ENCODE results near the gene CSH2.

Gene CSH2

GRCh38 chr17:63834431-63835166 is 38.9 kb downstream of the CSH2 start:
- DNase-seq: peak in 37 of 56 donors; percentile 13 to 75 (median 41)

- no peak for DNase-seq
Measured at GRCh38 chr17:63833741-63834373, 39.6 kb downstream of the CSH2 start.

- no peak for DNase-seq
Measured at GRCh38 chr17:63833026-63833740, 40.3 kb downstream of the CSH2 start.

DNA sequence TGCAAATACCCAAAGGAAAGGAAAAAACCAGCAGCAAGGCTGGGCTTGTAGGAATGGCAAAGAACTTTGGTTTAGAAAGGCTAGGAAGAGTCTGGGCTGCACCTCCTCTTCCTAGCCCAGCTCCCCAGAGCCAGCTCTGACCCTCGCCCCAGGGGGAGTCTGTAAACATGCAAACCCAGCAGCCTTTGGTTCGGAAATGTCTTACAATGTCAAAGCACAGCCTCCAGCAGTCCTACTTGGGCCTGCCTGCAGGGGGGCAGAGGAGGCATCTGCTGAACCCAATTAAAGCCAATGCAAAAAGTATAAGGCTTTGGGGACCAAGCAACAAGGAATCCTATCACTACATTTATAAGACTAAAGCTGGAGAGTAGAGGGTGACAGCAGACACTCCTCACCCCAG is 41.0 kb downstream of the CSH2 start:
- DNase-seq: no peak

DNA sequence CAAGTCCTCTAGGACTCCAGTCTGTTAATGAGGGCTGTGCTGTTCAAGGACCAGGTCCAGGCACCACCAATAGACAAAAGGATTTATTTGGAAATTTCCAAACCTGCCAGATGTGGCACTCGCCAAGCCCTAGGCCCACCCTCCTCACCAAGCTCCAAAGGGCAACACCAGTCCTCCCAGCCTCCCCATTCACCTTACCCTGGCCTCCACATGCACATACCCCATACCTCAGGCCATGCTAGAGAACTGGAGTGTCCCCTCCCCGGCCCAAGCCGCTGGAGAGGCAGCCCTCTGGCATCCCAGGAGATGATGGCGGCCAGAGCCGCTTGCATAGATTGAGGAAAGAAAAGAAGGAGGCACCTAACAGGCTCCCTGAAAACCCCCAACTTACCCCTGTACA is 41.5 kb downstream of the CSH2 start:
- DNase-seq: no peak

DNA sequence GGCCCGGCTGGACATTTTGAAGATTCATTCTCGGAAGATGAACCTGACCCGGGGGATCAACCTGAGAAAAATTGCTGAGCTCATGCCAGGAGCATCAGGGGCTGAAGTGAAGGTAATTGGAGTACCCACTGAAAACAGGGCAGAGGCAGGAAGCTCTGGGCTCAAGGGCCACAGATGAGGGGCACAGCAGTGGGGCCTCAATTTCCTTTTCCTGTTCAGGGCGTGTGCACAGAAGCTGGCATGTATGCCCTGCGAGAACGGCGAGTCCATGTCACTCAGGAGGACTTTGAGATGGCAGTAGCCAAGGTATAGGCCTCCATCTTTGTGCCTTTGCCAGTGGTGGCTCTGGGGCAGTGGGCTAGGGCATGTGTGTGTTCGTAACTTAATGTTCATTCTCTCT is 42.0 kb downstream of the CSH2 start:
- DNase-seq: no peak

DNA sequence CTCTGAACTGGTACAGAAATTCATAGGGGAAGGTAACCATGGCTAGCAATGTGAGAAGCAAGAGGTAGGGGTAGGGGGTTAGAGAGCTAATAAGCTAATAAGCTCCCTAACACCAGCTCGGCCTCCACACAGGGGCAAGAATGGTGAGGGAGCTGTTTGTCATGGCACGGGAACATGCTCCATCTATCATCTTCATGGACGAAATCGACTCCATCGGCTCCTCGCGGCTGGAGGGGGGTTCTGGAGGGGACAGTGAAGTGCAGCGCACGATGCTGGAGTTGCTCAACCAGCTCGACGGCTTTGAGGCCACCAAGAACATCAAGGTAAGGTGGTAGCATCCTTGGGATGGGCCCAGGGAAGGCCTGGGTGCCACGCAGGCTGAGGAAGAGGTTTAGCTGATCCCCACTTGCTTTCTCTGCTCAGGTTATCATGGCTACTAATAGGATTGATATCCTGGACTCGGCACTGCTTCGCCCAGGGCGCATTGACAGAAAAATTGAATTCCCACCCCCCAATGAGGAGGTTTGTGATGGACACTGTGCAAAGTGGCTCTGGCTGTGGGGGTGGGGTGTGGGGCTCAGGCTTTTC is 42.5 kb downstream of the CSH2 start:
- no peak for DNase-seq

DNA sequence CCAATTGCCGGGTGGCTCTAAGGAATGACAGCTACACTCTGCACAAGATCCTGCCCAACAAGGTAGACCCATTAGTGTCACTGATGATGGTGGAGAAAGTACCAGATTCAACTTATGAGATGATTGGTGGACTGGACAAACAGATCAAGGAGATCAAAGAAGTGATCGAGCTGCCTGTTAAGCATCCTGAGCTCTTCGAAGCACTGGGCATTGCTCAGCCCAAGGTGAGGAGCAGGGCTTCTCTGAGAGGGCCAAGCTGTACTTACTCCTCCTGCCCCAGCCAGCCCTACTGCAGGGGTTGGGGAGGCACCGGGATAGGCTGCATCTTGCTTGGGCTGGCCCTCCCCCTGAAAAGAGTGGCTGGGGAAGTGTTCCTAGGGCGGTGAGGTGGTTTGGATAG is 43.2 kb downstream of the CSH2 start:
- no peak for DNase-seq

GRCh38 chr17:63828936-63829335 is 44.5 kb downstream of the CSH2 start:
- DNase-seq: no peak

DNA sequence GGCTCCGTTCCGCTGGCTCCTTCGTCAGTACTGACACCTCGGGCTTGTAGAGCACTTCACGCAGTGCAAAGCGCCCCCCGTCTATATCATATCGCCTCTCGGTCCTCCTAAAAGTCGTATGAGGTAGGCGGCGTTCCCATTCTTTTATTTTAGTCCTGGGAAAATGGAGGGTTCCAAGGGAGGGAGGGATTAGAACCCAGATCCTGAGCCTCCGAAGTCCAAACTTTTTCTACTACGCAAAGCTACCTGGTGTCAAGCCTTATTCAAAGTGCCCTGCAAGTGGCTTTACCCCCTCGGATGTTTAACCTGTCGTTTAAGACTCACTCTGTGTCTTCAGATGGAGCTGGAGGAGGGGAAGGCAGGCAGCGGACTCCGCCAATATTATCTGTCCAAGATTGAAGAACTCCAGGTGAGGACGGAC is 45.7 kb downstream of the CSH2 start:
- DNase-seq: no peak

DNA sequence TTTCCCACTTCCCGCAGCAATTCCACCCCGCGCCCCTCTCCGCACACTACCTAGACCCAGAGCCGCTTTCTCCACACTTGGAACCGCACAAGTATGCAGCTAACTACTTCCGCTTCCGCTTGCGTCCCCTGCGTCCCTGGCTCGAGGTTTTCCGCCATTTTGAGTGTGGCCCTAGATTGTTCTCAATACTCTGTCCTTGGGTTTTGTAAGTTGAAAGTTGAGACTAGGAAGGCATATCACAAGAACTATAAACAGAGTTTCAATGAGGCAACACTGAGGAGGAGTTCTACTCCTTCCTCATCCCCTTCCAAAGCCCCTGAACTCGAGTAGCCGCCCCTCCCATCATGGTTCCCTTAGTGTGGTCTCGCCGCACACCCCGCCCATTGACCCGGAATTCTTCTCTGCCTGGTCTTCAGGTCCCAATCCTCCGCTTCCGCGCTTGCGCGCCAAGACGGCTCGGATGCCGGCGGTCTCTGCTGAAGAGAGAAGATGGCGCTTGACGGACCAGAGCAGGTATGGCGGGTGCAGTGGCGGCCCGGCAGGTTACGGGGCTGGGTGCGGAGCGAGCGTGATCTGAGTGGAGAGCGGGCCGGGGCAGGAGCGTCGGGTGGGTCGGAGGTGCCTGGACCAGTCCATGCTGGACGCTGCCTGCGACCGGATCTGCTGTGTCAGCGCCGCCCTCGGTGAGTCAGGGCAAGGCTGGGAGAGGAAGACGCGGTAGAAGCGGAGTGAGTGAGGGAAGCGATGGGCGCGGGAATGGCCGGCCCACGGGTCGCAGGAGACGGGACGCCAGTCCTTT is 46.3 kb downstream of the CSH2 start, which contains the start of the genes FTSJ3 and PSMC5:
FTSJ3 (minus strand) TSS at position 662 of the 799 bp plus-strand sequence. CDS start 761 bp downstream, outside the sequence.
PSMC5 (plus strand) TSS at position 430 of the 799 bp plus-strand sequence; CDS start at position 490, 60 bp downstream.
- DNase-seq: peak; percentile 77 to 98 (median 94)

DNA sequence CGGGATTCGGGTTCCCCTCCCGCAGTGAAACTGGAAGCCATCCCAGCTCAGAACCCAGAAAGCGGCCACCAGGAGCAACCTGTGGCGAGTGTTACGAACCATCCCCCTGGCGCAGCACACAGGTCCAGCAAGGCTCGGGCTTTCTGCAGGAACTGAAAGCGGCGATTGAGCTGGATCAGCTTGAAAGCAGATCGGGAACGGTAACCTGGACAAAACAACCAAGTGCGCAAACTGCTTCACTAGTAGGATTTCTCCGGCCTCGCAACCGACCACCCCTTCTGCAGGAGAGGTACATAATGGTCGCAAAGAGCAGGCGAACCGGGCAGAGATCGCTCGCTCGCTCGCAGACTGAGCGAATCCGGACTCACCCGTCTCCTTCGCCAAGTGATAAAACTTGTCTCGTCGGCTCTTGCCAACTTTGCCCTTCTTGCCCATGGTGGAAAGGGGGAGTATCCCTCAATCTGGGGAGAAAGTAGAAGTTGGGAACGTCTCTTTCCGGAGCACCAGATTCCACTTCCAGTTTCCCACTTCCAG is 46.9 kb downstream of the CSH2 start:
- no peak for DNase-seq

- DNase-seq: no peak
Measured at GRCh38 chr17:63824362-63824761, 49.1 kb downstream of the CSH2 start.

DNA sequence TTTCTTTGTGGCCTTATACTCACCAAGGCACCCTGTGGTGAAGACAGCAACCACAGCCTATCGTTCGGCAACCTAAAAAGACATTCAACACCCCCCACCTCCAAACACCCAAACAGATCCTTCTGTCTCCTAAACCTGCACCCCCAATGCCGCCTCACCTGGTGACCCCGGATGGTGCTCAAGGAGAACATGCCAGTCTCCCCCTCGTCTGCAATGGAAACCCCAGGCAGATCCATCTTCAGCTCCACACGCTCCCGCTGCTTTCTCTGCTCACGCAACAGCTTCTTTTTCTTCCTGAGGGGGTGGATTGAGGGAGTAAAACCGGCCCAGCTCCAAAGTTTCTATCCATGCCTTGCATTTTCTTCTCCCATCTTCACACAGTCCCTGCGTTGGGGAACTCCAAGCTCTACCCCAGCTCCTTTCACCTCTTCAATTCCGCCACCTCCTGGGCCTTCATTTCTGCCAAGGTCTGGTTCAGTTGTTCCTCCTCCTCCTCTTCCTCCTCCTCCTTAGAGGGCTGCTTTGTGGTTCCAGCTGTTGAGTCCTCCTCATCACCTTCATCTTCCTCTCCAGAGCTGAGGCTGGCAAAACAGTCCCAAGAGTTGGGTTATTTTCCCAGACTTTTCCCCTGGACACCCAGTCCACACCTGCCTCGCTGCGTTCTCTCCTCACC is 49.7 kb downstream of the CSH2 start:
- DNase-seq: no peak

DNA sequence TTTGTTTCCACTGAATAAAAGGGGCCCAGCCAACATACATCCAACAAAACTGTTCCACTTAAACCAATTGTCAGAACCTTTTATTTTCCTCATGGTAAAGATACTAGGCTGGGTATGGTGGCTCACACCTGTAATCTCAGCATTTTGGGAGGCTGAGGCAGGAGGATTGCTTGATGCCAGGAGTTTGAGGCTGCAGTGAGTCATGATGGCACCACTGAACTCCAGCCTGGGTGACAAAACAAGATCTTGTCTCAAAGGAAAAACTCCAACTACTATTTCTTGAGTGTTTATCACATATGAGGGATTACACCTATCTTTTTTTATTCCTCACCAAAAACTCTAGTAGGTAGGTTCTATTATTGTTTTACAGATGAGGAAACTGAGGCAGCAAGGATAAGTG is 50.9 kb downstream of the CSH2 start:
- no peak for DNase-seq

All from amygdala (tissue), 56 donors.